ENCODE data around the gene AMPD2. TPM values are rescaled to one million over a fixed set of nuclear protein-coding genes. Genes with fewer than 3 reads are reported as not detected.

AMPD2 gene
- 40.6 and 42.7 TPM in 2 replicates for total RNA-seq

DNA sequence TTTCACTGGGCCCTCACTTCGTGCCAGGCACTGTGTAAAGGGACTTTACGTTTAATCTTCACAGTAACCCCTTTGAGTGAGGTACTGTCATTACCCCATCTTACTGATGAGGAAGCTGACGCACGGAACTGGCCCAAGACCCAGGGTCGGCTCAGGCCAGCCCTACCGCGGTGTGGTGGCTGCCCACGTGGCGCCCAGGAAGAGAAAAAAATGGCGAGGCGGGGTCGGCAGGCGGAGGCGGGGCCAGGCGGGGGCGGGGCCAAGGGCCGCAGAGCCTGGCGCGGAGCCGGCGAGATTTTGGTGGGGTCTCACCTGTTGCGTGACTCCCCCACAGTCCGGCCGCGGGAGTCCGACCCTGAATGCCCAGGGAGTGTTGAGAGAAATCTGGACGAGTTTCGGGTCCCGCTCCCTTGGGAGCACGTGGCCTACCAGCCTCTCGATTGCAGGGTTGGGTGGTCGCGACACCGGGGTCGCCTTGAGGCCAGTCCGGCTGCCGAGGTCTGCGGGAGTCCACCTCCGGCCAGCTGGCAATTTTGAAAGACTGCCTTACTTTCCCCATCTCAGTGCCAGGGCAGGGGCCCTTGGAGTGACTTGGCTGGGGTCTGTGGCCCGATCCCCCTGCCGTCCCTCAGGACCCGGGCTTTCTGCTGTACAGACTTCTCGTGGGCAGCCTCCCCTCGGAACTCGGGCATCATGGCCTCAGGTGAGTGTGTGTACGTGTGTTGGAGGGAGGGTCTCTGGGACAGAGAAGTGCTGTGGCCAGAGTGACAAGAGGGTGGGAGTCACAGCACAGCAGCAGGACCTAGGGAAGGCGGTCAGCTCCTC lies at the start of gene AMPD2, which contains the start of gene GNAT2:
AMPD2 (plus strand) TSS at position 262 of the 825 bp plus-strand sequence. CDS start 1,339 bp downstream, outside the sequence.
GNAT2 (minus strand) TSS at position 41 of the 825 bp plus-strand sequence. CDS start 6,746 bp downstream, outside the sequence.

DNA sequence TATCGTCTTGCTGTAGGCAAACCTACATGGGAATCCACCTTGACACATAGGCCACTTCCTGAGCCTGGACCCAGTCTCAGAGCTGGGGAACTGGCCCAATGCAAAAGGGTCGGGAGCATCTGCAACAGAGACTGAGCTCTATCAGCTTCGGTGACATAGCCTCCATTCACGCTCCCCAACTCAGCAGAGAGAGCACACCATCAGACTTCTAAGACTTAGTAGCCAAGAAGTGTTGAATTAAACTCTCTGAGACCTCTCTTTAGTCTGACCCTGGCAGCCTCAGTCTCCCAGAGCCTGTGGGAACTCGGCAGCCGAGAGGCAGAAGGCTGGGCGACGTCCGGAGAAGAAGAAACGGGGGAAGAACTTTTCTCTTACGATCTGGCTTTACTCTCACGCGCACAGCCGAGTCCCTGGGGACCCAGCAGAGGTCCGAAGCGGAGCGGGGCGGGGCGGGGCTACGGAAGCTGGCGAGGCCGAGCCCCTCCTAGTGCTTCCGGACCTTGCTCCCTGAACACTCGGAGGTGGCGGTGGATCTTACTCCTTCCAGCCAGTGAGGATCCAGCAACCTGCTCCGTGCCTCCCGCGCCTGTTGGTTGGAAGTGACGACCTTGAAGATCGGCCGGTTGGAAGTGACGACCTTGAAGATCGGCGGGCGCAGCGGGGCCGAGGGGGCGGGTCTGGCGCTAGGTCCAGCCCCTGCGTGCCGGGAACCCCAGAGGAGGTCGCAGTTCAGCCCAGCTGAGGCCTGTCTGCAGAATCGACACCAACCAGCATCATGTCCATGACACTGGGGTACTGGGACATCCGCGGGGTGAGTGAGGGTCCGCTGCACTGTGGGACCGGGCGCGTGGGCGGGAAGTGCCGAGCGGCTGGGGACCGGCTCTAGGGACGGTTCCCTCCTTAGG lies 36.2 kb downstream of the AMPD2 start, which contains the start of gene GSTM4:
GSTM4 (plus strand) TSS at position 485 of the 905 bp plus-strand sequence; CDS start at position 776, 291 bp downstream.

DNA sequence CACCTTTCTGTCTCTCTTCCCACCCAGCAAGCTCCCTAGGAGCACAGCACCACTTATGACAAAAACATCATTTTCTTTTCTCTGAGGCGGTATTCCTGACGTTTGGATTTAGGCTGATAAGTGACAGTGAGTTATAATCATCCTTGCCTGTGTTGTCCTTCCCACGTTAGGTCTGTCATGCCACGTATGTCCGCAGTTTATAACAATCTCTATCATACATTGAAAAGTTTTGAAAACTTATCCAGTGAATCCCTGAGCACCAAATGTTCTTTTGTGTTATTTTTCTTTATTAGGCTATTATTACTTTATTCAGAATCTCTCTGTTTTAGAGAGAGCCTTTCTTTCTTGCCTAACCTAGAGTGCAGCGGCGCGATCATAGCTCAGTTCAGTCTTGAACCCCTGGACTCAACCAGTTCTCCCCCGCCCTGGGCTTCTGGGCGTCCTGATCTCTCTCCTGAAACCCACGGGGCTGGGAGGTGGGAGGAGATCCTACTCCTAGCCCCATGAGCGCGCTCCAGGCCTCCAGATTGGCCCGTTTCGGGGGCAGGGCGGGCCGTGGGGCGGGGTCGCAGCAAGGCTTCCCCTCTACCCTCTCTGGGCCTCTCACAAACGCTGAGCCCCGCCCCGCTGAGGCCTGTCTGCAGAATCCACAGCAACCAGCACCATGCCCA lies 48.0 kb downstream of the AMPD2 start, which contains the start of gene GSTM2:
GSTM2 (plus strand) TSS at position 606 of the 671 bp plus-strand sequence; CDS start at position 665, 59 bp downstream.

Small RNAs within 50 kb of the gene (small RNA-seq; reads per million reads assigned to genes)
- 3.4 reads per million, percentile 85 among the genes with 10 or more reads in this experiment for gene RNU6V

Other genes with a start within 250 kb of the AMPD2 start
- 18.4 and 20.1 TPM in 2 replicates for gene SORT1, start 221.9 kb upstream of the AMPD2 start, total RNA-seq
- gene PSMA5, start 193.4 kb upstream of the AMPD2 start, total RNA-seq = 53.7 and 75.5 TPM in 2 replicates
- 0.13 and 0.22 TPM in 2 replicates for gene SYPL2, start 153.3 kb upstream of the AMPD2 start, total RNA-seq
- 1.6 and 2.4 TPM in 2 replicates for gene ATXN7L2, start 135.9 kb upstream of the AMPD2 start, total RNA-seq
- 8.0 and 9.5 TPM in 2 replicates for gene CYB561D1, start 125.7 kb upstream of the AMPD2 start, total RNA-seq
- gene AMIGO1, start 110.1 kb upstream of the AMPD2 start, total RNA-seq = 2.1 and 2.5 TPM in 2 replicates
- gene GPR61, start 80.0 kb upstream of the AMPD2 start, total RNA-seq = under 0.01 TPM in 1 of 2 replicates, not detected in the other
- 18.2 and 19.5 TPM in 2 replicates for gene GNAI3, start 71.2 kb upstream of the AMPD2 start, total RNA-seq
- gene GNAT2, start 221 bp upstream of the AMPD2 start, total RNA-seq = 0.13 and 0.22 TPM in 2 replicates
- gene GSTM4, start 36.3 kb downstream of the AMPD2 start, total RNA-seq = 12.3 and 13.9 TPM in 2 replicates
- gene GSTM2, start 48.2 kb downstream of the AMPD2 start, total RNA-seq = 16.2 and 16.9 TPM in 2 replicates
- 19.2 TPM in 1 of 2 replicates, not detected in the other for gene GSTM1, start 68.0 kb downstream of the AMPD2 start, total RNA-seq
- 7.8 and 9.1 TPM in 2 replicates for gene GSTM5, start 92.4 kb downstream of the AMPD2 start, total RNA-seq
- 106 and 111 TPM in 2 replicates for gene GSTM3, start 121.2 kb downstream of the AMPD2 start, total RNA-seq
- not detected in 2 replicates for gene EPS8L3, start 144.1 kb downstream of the AMPD2 start, total RNA-seq

All from articular chondrocyte of knee joint (primary cell).